GM19328 (cell line): ENCODE data around the gene MTMR1.

Experiments used
- ATAC-seq: cut with Tn5 transposase; IDR thresholded peaks from one replicate; pipeline ENCODE4 v1.9.1; 2021; ENCODE audit warnings: mild to moderate bottlenecking, moderate library complexity; ENCODE audit not compliant: unreplicated experiment

The MTMR1 gene

GRCh38 chrX:150777328-150777992, 84.3 kb downstream of the MTMR1 start:
- ATAC-seq = no peak

GRCh38 chrX:150779385-150779784, 86.2 kb downstream of the MTMR1 start:
- no peak for ATAC-seq

- no peak for ATAC-seq
Measured at GRCh38 chrX:150781677-150782076, 88.5 kb downstream of the MTMR1 start.

GRCh38 chrX:150790021-150790420, 96.8 kb downstream of the MTMR1 start:
- ATAC-seq = no peak

GRCh38 chrX:150792949-150793527, 99.8 kb downstream of the MTMR1 start:
- no peak for ATAC-seq

- no peak for ATAC-seq
Measured at GRCh38 chrX:150805736-150806135, 112.5 kb downstream of the MTMR1 start.

- no peak for ATAC-seq
Measured at GRCh38 chrX:150806827-150807226, 113.6 kb downstream of the MTMR1 start.

GRCh38 chrX:150813922-150814321, 120.7 kb downstream of the MTMR1 start:
- ATAC-seq = no peak
